ENCODE measurements around the gene SLC1A2.

- no peak for TF ChIP-seq POLR2A (IDR thresholded peaks at IDR 0.05)
- TF ChIP-seq CTCF (IDR thresholded peaks at IDR 0.05), result no peak
These were observed 171.5 kb downstream of the SLC1A2 start for GRCh38 chr11:35247863-35248262.

Measured in heart left ventricle (tissue), 13 donors.